Ectodermal cell (in vitro differentiated cells): Measurements from ENCODE around the gene MAOA. TPM values are rescaled to one million over a fixed set of nuclear protein-coding genes. Genes with fewer than 3 reads are reported as not detected.
"Not testable (repeated sequence)": the region's sequence is repeated elsewhere in the genome, so short reads cannot be mapped to it uniquely, and the experiment has no call there.

Experiments
- H3K27ac ChIP-seq: 2 replicates; pipeline ENCODE4 v1.7.0; 2013; ENCODE audit warnings: mild to moderate bottlenecking, low read depth, low read length; ENCODE audit not compliant: insufficient read depth, poor library complexity, severe bottlenecking
- H3K27me3 ChIP-seq: 2 replicates; pipeline ENCODE4 v1.7.0; 2013; ENCODE audit warnings: mild to moderate bottlenecking, low read length; ENCODE audit not compliant: insufficient read depth, control insufficient read depth, poor library complexity, severe bottlenecking
- H3K36me3 ChIP-seq: one replicate; pipeline ENCODE4 v1.7.0; 2013; ENCODE audit warnings: low read length; ENCODE audit not compliant: control insufficient read depth, insufficient read depth
- H3K4me1 ChIP-seq: one replicate; pipeline ENCODE4 v1.7.0; 2013; ENCODE audit warnings: low read length; ENCODE audit not compliant: control insufficient read depth, insufficient read depth
- H3K4me3 ChIP-seq: 2 replicates; pipeline ENCODE4 v1.7.0; 2013; ENCODE audit warnings: low read depth, low read length, control low read depth; ENCODE audit not compliant: insufficient read depth
- H3K9me3 ChIP-seq: 2 replicates; pipeline ENCODE4 v1.7.0; 2013; ENCODE audit warnings: mild to moderate bottlenecking, low read length, moderate library complexity; ENCODE audit not compliant: control insufficient read depth
- WGBS, 2 experiments: methylation state at CpG; one replicate each; pipeline ENCODE4 v1.1.7; 2013; ENCODE audit warnings: missing lambda C conversion rate in 2 of 2; 5-methylcytosine and 5-hydroxymethylcytosine counted together
- polyA plus RNA-seq, 4 experiments: library from polyadenylated mRNA; stranded (reverse); fragments of 50-300 nt; gene quantifications; one replicate each; pipeline ENCODE4 v1.2.3, GENCODE V29; 2013

MAOA gene
- polyA plus RNA-seq (2013, experiment 1 of 4), result 7.6 TPM
- 7.6 TPM for polyA plus RNA-seq (2013, experiment 2 of 4)
- polyA plus RNA-seq (2013, experiment 3 of 4), result 7.8 TPM
- polyA plus RNA-seq (2013, experiment 4 of 4), result 6.5 TPM

- no peaks in the 10 kb centered on the region for H3K4me1 ChIP-seq
- WGBS, 2 experiments, result 8 to 9% methylated on average over 29 of the region's 29 CpGs
- H3K36me3 ChIP-seq, result no peaks in the 10 kb centered on the region
- no peak within 1 kb of the TSS for H3K27ac ChIP-seq
- no peaks in the 10 kb centered on the region for H3K9me3 ChIP-seq
- H3K27me3 ChIP-seq, result no peaks in the 10 kb centered on the region
- peak within 1 kb of the TSS; percentile 52 for H3K4me3 ChIP-seq
These were observed at the start of gene MAOA for GRCh38 chrX:43656005-43656494. Gene MAOA, plus strand, starts transcription at chrX:43656299. Its CDS starts 43 bp downstream, at chrX:43656342.

GRCh38 chrX:43612400-43612799 is 43.7 kb upstream of the MAOA start:
- H3K4me1 ChIP-seq, result no peaks in the 10 kb centered on the region
- H3K36me3 ChIP-seq, result no peaks in the 10 kb centered on the region
- H3K4me3 ChIP-seq, result no peak overlapping the region
- H3K9me3 ChIP-seq, result no peaks in the 10 kb centered on the region
- H3K27me3 ChIP-seq, result no peaks in the 10 kb centered on the region
- no peak overlapping the region for H3K27ac ChIP-seq

- Histone ChIP-seq H3K4me1 (no peaks in the 10 kb centered on the region), H3K27ac (no peak overlapping the region), H3K27me3 (no peaks in the 10 kb centered on the region), H3K36me3 (no peaks in the 10 kb centered on the region), H3K4me3 (no peak overlapping the region), H3K9me3 (no peaks in the 10 kb centered on the region)
- WGBS, 2 experiments, result 73 to 76% methylated on average over 5 of the region's 5 CpGs
These were observed 40.4 kb upstream of the MAOA start for GRCh38 chrX:43615660-43616059.

DNA sequence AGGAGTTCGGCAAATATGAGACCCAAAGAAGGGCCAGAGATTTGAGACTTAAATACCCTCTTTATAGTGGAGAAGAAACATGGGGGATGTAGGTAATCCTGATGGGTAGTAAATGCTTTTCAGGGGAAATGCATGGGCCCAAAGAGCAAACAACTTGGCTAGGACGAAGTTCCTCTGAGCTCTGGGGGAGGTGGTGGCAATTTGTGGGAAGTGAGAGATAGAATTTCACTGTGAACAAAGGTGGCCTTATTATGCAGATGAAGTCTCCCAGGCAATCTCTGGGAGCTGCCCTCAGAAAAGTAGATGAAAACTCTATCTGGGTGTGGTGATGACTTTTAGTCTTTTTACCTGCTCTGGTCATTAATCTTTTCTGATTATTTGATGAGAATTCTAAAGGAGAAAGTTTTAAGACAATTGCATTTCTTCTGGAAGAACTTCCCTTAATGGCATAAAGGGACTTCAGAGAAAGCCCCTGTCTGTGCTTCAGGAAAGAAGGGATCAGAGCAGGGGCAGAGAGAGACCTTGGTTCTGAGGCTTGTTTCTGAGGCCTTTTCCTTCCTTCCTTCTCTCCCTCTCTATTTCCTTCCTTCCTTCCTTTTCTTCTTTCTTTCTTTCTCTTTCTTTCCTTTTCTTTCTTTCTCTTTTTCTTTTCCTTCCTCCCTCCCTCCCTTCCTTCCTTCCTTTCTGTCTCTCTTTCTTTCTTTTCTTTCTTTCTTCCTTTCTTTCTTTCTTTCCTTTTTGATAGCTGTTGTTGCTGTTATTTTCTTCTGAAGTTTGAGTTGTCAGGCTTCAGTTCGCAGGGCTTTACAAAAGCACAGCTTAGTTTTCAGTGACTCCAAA is 37.5 kb upstream of the MAOA start:
- no peaks in the 10 kb centered on the region for H3K9me3 ChIP-seq
- no peak overlapping the region for H3K27ac ChIP-seq
- 7 to 31% methylated on average over 2 to 3 of the region's 3 CpGs for WGBS, 2 experiments
- H3K27me3 ChIP-seq, result no peaks in the 10 kb centered on the region
- no peaks in the 10 kb centered on the region for H3K4me1 ChIP-seq
- no peak overlapping the region for H3K4me3 ChIP-seq
- no peaks in the 10 kb centered on the region for H3K36me3 ChIP-seq

GRCh38 chrX:43619861-43620260 is 36.2 kb upstream of the MAOA start:
- not testable (repeated sequence) for H3K36me3 ChIP-seq, H3K9me3 ChIP-seq, H3K4me1 ChIP-seq, H3K27me3 ChIP-seq, H3K27ac ChIP-seq, H3K4me3 ChIP-seq
- 65 to 80% methylated on average over 2 of the region's 2 CpGs for WGBS, 2 experiments

DNA sequence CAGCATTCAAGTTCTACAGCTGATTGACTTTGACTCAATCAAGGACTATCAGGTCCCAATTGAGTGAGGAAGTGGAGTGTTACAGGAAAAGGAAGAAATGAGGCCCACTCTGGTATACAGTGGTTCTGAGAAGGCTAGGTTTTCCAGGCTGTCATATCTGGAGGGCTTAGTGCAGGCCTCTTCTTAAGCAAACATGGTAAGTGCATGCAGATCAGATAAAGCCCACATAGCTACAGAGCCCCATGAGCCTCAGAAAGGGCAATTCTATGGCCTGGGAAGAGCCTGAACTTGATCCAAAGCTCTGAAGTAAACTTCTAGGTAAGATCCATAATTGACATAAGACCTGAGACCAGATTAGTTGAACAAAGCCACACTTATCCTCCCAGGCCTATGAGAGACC is 29.0 kb upstream of the MAOA start:
- Histone ChIP-seq H3K9me3 (no peaks in the 10 kb centered on the region), H3K4me3 (no peak overlapping the region), H3K36me3 (no peaks in the 10 kb centered on the region), H3K27ac (no peak overlapping the region), H3K27me3 (no peaks in the 10 kb centered on the region), H3K4me1 (no peaks in the 10 kb centered on the region)

DNA sequence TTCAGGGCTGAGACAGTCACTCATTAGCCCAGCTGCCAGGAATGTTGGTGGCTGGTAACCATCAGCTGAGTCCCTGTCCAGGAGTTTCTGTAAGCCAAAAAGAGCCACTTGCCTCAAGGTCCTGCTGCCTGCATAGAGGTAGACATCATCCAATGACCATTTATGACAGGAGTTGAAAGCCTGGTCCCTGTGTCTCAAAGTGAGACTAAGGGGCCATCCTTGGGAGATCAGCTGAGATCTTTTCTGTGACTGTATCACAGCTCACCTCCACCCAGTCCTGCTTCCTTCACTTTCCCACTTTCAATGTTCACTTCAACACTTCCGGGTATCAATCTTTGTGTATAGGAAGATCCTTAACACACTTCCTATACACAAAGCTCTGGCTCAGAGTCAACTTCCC is 28.4 kb upstream of the MAOA start:
- no peaks in the 10 kb centered on the region for H3K27me3 ChIP-seq
- H3K9me3 ChIP-seq, result no peaks in the 10 kb centered on the region
- no peaks in the 10 kb centered on the region for H3K36me3 ChIP-seq
- WGBS, 2 experiments, result 86% methylated on average over 1 of the region's 1 CpG
- H3K4me3 ChIP-seq, result no peak overlapping the region
- H3K27ac ChIP-seq, result no peak overlapping the region
- no peaks in the 10 kb centered on the region for H3K4me1 ChIP-seq

DNA sequence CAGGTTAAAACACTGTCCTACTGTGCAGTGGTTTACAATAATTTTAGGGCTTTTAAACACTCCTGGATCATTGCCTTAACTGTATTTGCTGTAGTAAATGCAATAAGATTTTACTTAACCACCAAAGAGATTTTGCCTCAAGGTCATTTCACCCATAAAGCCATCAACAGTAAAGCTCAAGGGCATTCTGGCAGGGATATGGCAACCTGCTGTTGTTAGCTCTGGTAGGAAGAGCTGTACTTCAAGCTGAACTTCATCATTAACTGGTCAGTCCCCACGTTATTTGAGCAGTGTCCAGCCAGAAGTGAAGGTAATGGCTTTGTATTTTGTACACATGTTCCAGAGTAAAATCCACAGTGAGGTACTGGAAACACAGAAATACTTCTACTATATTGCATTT is 26.9 kb upstream of the MAOA start:
- H3K36me3 ChIP-seq, result no peaks in the 10 kb centered on the region
- H3K27me3 ChIP-seq, result no peaks in the 10 kb centered on the region
- no peaks in the 10 kb centered on the region for H3K9me3 ChIP-seq
- no peak overlapping the region for H3K4me3 ChIP-seq
- WGBS, 2 experiments, result 63% methylated on average over 1 of the region's 1 CpG; no CpG with 5 or more reads in 1 of the 2 experiments
- no peak overlapping the region for H3K27ac ChIP-seq
- H3K4me1 ChIP-seq, result no peaks in the 10 kb centered on the region

GRCh38 chrX:43631841-43632240 is 24.3 kb upstream of the MAOA start:
- H3K4me3 ChIP-seq, result no peak overlapping the region
- no peaks in the 10 kb centered on the region for H3K4me1 ChIP-seq
- H3K9me3 ChIP-seq, result no peaks in the 10 kb centered on the region
- no peak overlapping the region for H3K27ac ChIP-seq
- no peaks in the 10 kb centered on the region for H3K36me3 ChIP-seq
- H3K27me3 ChIP-seq, result no peaks in the 10 kb centered on the region
- 82 to 92% methylated on average over 1 of the region's 1 CpG for WGBS, 2 experiments

- Histone ChIP-seq H3K4me3 (no peak overlapping the region), H3K27ac (no peak overlapping the region), H3K4me1 (no peaks in the 10 kb centered on the region), H3K9me3 (no peaks in the 10 kb centered on the region), H3K36me3 (no peaks in the 10 kb centered on the region), H3K27me3 (no peaks in the 10 kb centered on the region)
- 89 to 91% methylated on average over 1 of the region's 1 CpG for WGBS, 2 experiments
These were observed 23.0 kb upstream of the MAOA start for GRCh38 chrX:43633081-43633480.
